ENCODE results near the gene CACNA2D1.
"Not testable (repeated sequence)": the region's sequence is repeated elsewhere in the genome, so short reads cannot be mapped to it uniquely, and the experiment has no call there.

The CACNA2D1 gene

GRCh38 chr7:82434275-82435022 lies 9.1 kb downstream of the CACNA2D1 start:
- no peak for DNase-seq (ENCODE audit: low read depth)

- DNase-seq (ENCODE audit: low read depth) = no peak
Measured at GRCh38 chr7:82433507-82433906, 10.1 kb downstream of the CACNA2D1 start.

- DNase-seq (ENCODE audit: low read depth) = not testable (repeated sequence)
Measured at GRCh38 chr7:82432743-82433142, 10.8 kb downstream of the CACNA2D1 start.

DNA sequence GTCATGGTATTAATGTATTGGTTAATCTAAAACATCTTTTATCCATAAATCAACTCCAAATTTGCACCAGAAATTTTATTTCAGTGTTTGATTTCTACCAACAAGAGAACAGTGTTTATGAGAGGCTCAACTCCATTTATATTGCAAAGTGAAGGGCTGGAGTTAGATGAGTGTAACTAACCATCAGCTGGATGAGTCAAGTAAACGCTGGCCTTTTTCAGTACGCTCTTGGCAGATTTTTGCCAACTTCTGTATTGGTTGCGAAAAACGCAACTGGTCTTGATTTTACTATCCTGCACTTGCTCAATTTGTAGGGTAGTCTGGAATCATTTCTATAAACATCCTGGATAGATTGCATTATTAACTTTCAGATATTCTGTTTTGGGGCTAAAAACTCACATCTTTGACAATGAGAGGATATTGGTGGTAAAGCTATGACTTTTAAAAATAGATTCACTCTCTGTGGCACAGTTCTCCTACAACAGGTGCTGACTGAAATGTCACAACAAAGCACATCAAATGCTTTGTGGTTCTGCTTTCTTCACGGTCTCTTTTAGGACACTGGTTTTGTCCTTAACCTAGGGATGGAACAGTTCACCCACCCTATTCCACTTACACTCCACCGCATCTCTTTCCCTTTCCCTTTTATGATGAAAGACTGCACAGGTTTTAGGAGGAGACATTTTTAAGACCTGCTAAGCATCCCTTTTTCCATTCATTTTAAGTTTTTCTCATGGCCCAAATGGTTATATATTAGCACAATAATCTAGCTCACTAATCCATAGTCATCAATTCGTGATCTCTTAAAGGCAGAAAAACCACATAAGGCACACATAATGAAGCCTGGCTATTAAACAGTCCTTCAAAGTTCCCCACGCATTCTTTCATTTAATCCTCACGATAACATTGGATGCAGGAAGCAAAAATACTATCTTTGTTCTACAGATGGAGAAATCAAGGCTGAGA lies 12.8 kb downstream of the CACNA2D1 start:
- no peak for DNase-seq (ENCODE audit: low read depth)

GRCh38 chr7:82429408-82429807 lies 14.2 kb downstream of the CACNA2D1 start:
- no peak for DNase-seq (ENCODE audit: low read depth)

DNA sequence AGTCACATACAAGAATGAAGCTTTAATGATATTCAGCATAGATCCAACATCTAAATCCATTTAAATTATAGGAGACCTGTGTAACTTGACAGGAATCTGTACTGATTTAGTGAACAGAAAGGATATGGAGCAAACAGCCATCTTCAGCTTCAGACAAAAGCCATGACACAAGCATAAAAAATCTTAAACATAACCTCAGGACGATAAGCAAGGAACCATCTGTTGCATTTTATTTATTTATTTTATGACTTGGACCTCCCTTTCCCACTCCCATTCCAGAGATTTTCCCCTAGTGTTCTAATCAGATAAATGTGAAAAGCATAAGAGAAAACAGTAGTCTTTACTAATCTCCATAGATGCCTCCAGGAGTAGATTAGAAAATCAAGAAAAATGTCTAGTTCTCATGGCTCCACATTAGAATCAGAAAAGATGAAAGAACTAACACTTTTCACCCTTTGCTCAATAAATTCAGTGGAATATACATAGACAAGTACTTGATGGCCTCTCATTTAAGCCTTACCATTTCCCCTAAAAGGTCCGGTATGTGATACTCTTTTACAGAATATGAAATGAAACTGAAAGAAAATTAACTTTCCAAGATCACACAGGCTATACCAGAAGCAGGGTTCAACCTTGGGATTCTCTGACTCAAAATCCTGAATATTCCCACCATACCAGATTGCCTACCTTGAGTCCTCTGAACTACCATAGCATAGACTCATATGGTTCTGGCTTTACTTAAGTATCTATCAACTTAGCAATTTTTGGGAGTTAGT lies 15.2 kb downstream of the CACNA2D1 start:
- DNase-seq (ENCODE audit: low read depth) = no peak

- DNase-seq (ENCODE audit: low read depth) = no peak
Measured at GRCh38 chr7:82423446-82423845, 20.1 kb downstream of the CACNA2D1 start.

GRCh38 chr7:82419200-82419599 lies 24.4 kb downstream of the CACNA2D1 start:
- no peak for DNase-seq (ENCODE audit: low read depth)

DNA sequence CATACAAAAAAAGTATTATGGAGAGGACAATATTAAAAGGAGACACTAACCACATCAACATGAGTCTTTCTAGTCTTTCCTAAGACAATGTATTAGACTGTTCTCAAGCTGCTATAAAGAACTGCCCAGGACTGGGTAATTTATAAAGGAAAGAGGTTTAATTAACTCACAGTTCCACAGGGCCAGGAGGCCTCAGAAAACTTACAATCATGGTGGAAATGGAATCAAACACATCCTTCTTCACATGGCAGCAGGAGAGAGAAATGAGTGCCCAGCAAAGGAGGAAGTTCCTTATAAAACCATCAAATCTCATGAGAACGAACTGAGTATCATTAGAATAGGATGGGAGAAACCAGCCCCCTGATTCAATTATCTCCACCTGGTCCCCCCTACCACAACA lies 25.7 kb downstream of the CACNA2D1 start:
- DNase-seq (ENCODE audit: low read depth) = no peak

DNA sequence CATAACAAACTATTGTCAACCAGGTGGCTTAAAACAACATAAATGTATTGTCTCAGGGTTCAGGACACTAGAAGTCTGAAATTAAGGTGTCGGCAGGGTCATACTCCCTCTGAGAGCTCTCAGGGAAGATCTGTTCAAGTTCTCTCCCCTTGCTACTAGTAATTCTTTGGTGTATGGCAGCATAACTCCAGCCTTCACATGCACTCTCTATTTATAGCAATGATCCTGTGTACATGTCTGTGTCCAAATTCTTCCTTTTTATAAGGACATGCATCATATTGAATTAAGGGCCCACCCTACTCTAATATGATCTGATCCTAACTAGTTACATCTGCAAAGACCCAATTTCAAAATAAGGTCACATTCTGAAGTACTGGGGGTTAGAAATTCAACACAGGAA lies 27.2 kb downstream of the CACNA2D1 start:
- DNase-seq (ENCODE audit: low read depth) = no peak

GRCh38 chr7:82414389-82414788 lies 29.2 kb downstream of the CACNA2D1 start:
- DNase-seq (ENCODE audit: low read depth) = no peak

GRCh38 chr7:82413237-82413636 lies 30.3 kb downstream of the CACNA2D1 start:
- no peak for DNase-seq (ENCODE audit: low read depth)

DNA sequence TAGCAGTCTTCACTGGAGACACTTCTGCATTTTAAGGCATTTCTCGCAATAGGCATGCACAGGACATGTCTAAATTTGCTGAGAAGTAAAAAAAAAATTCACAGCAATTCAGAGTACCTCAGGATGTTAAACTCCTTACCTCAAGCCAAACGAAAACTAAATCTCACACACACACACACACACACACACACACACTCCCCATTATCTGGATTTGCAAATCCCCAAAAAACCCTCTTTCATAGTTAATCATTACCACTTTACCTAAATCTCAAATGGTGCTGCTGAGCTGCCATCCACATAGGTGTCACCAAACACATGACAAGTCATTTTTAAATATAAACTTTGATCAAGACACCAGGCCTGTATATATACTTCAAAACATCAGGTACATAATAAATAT lies 31.8 kb downstream of the CACNA2D1 start:
- DNase-seq (ENCODE audit: low read depth) = no peak

- no peak for DNase-seq (ENCODE audit: low read depth)
Measured at GRCh38 chr7:82410461-82410860, 33.1 kb downstream of the CACNA2D1 start.

DNA sequence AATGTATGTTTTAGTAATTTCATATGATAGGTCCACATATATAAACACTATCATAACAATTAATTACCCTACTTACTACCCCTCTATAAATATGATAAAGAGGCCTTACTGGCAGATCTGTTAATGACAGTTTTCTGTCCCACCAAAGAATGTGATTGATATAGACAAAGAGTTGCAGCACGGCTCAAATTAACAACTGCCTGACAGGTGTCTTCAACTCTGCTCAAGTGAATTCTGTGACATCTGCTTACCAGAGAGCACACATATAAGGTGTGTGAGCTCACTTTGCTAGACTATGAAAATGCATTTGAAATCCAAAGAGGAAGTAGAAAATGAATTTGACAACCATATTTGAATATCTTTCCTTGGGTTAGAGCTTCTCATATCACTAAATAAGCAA lies 36.6 kb downstream of the CACNA2D1 start:
- DNase-seq (ENCODE audit: low read depth) = no peak

- DNase-seq (ENCODE audit: low read depth) = no peak
Measured at GRCh38 chr7:82405301-82405700, 38.3 kb downstream of the CACNA2D1 start.

- no peak for DNase-seq (ENCODE audit: low read depth)
Measured at GRCh38 chr7:82404652-82405051, 38.9 kb downstream of the CACNA2D1 start.

GRCh38 chr7:82404094-82404493 lies 39.5 kb downstream of the CACNA2D1 start:
- no peak for DNase-seq (ENCODE audit: low read depth)

DNA sequence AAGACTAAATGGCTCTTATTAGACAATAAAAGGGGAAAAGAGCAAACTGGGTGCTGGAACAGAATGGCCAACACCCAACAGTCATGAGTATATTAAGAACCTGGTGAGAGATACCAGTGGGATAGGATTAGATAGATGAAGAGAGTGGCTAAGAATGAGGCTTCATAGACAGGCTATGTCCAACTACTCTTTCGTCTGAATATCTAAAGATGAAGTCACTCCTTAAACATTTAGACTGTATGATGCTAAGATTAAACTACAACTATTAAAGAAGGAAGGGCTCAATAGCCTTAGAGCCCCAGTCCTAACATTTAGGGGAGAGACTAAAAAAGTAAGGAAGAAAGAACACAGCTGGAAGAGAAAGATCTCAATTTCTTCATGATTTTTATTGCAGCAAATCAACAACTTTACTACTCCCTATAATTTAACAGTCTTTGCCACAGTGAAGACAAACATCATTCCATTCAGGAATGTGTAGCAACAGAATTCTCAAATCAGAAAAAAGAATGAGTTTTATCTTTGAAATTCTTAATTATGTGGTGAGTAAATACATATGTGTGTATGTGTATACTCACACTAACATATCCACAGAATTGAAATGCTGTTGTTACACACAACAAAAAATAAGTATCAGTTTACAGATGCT lies 45.6 kb downstream of the CACNA2D1 start:
- no peak for DNase-seq (ENCODE audit: low read depth)

GRCh38 chr7:82396343-82396742 lies 47.2 kb downstream of the CACNA2D1 start:
- no peak for DNase-seq (ENCODE audit: low read depth)

- DNase-seq (ENCODE audit: low read depth) = no peak
Measured at GRCh38 chr7:82395147-82395546, 48.4 kb downstream of the CACNA2D1 start.

GRCh38 chr7:82393840-82394220 lies 49.7 kb downstream of the CACNA2D1 start:
- no peak for DNase-seq (ENCODE audit: low read depth)

Data from T-helper 22 cell (primary cell).